Parathyroid adenoma (tissue), 2 donors: ENCODE results near the gene RAVER2.

Source experiments
- H2AFZ ChIP-seq: fragments of 300-600 bp; sonication (generic); one replicate; pipeline ENCODE4 v1.7.0; 2017; ENCODE audit warnings: antibody characterized with exemption, mild to moderate bottlenecking
- H3K27ac ChIP-seq: fragments of 300-600 bp; sonication (generic); one replicate; pipeline ENCODE4 v1.7.0; 2017
- H3K27me3 ChIP-seq: fragments of 300-600 bp; sonication (generic); one replicate; pipeline ENCODE4 v1.7.0; 2017; ENCODE audit warnings: low read length; ENCODE audit not compliant: control insufficient read depth, insufficient read depth
- H3K36me3 ChIP-seq: fragments of 300-600 bp; sonication (generic); one replicate; pipeline ENCODE4 v1.7.0; 2017; ENCODE audit warnings: low read length; ENCODE audit not compliant: control insufficient read depth, insufficient read depth
- H3K4me1 ChIP-seq: fragments of 300-600 bp; sonication (generic); one replicate; pipeline ENCODE4 v1.7.0; 2017; ENCODE audit warnings: control low read depth
- H3K4me2 ChIP-seq: fragments of 300-600 bp; sonication (generic); one replicate; pipeline ENCODE4 v1.7.0; 2017; ENCODE audit warnings: low read length
- H3K4me3 ChIP-seq: fragments of 300-600 bp; sonication (generic); one replicate; pipeline ENCODE4 v1.7.0; 2017; ENCODE audit warnings: low read depth, low read length
- H3K79me2 ChIP-seq: fragments of 300-600 bp; sonication (generic); one replicate; pipeline ENCODE4 v1.7.0; 2017; ENCODE audit warnings: control low read depth
- H3K9ac ChIP-seq: fragments of 300-600 bp; sonication (generic); one replicate; pipeline ENCODE4 v1.7.0; 2017; ENCODE audit warnings: mild to moderate bottlenecking
- H3K9me3 ChIP-seq: fragments of 300-600 bp; sonication (generic); one replicate; pipeline ENCODE4 v1.7.0; 2017; ENCODE audit warnings: low read length; ENCODE audit not compliant: control insufficient read depth
- CTCF ChIP-seq: fragments of 300-600 bp; sonication (generic); IDR thresholded peaks from one replicate; pipeline ENCODE4 v1.7.0; 2017; ENCODE audit warnings: antibody characterized with exemption, mild to moderate bottlenecking
- donor health status: primary hyperparathyroidism.

The RAVER2 gene

GRCh38 chr1:64836802-64837201 lies 91.9 kb downstream of the RAVER2 start:
- Histone ChIP-seq H3K9me3 (no peaks in the 10 kb centered on the region), H3K4me2 (no peak overlapping the region), H3K4me1 (no peaks in the 10 kb centered on the region), H3K27me3 (no peaks in the 10 kb centered on the region), H3K9ac (no peak overlapping the region), H3K79me2 (no peaks in the 10 kb centered on the region), H2AFZ (no peak overlapping the region), H3K36me3 (no peaks in the 10 kb centered on the region), H3K4me3 (no peak overlapping the region), H3K27ac (no peak overlapping the region)
- no peak for TF ChIP-seq CTCF

- Histone ChIP-seq H3K4me2 (no peak overlapping the region), H2AFZ (no peak overlapping the region), H3K79me2 (no peaks in the 10 kb centered on the region), H3K9ac (no peak overlapping the region), H3K27me3 (no peaks in the 10 kb centered on the region), H3K9me3 (no peaks in the 10 kb centered on the region), H3K36me3 (no peaks in the 10 kb centered on the region), H3K4me3 (no peak overlapping the region), H3K27ac (no peak overlapping the region), H3K4me1 (no peaks in the 10 kb centered on the region)
- no peak for TF ChIP-seq CTCF
These were observed 93.6 kb downstream of the RAVER2 start for GRCh38 chr1:64838486-64838885.

GRCh38 chr1:64839261-64839660 lies 94.4 kb downstream of the RAVER2 start:
- Histone ChIP-seq H3K27ac (no peak overlapping the region), H3K27me3 (no peaks in the 10 kb centered on the region), H3K4me2 (no peak overlapping the region), H3K4me1 (no peaks in the 10 kb centered on the region), H3K9me3 (no peaks in the 10 kb centered on the region), H3K36me3 (no peaks in the 10 kb centered on the region), H3K9ac (no peak overlapping the region), H3K79me2 (no peaks in the 10 kb centered on the region), H3K4me3 (no peak overlapping the region), H2AFZ (no peak overlapping the region)
- TF ChIP-seq CTCF, result no peak

GRCh38 chr1:64839732-64840405 lies 95.0 kb downstream of the RAVER2 start:
- H3K27me3 ChIP-seq, result no peaks in the 10 kb centered on the region
- H3K4me1 ChIP-seq, result peaks cover under 1% of the 10 kb centered on the region
- H3K4me3 ChIP-seq, result no peak overlapping the region
- TF ChIP-seq CTCF, result no peak
- no peaks in the 10 kb centered on the region for H3K79me2 ChIP-seq
- no peak overlapping the region for H3K27ac ChIP-seq
- H3K9ac ChIP-seq, result no peak overlapping the region
- no peaks in the 10 kb centered on the region for H3K36me3 ChIP-seq
- H3K4me2 ChIP-seq, result no peak overlapping the region
- no peaks in the 10 kb centered on the region for H3K9me3 ChIP-seq
- no peak overlapping the region for H2AFZ ChIP-seq
